ENCODE results near the gene KIAA1217.

DNA sequence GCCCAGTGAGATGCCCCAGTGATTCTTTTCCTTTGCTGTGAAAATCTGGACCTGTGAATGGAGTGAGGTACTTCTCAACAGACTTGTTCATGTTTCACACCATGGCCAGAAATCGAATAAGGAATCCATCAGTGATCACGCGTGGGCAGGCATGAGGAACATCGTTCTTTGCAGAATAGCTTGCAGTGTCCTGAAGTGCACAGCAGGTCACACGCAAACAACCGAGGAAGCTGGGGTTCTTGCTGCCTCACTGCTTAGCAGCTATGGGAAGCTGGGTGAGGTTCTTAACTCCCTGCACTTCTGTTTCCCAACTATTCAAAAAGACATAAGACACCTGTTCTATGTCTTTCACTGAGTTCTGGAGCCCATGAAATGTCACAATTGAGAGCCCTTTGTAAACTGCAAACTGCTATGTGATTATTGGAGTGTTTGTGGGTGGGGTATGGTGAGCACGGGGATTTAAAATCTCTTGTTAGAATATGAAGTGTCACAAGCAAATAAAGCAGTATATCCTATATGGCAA, 253.4 kb downstream of the KIAA1217 start:
- TF ChIP-seq HDAC6 (IDR thresholded peaks at IDR 0.05; ENCODE audit: low read depth, low read length) (no peak), PML (IDR thresholded peaks at IDR 0.05; ENCODE audit: low read length) (no peak), RBM14 (IDR thresholded peaks at IDR 0.05; ENCODE audit: borderline replicate concordance, insufficient read depth, low read depth, low read length) (no peak), XRCC5 (IDR thresholded peaks at IDR 0.05; ENCODE audit: low read depth, low read length) (no peak), ZNF3 (CRISPR knock-in tag; IDR thresholded peaks at IDR 0.05) (no peak), SP1 (CRISPR knock-in tag; IDR thresholded peaks at IDR 0.05) (no peak), TCF7L2 (IDR thresholded peaks at IDR 0.05; ENCODE audit: low read depth, low read length) (no peak), SREBF1 (IDR thresholded peaks at IDR 0.05; ENCODE audit: borderline replicate concordance, low read depth, low read length) (no peak), KDM1A (IDR thresholded peaks at IDR 0.05) (no peak), RREB1 (CRISPR knock-in tag; IDR thresholded peaks at IDR 0.05) (no peak)
- TF ChIP-seq, protein P1, sequence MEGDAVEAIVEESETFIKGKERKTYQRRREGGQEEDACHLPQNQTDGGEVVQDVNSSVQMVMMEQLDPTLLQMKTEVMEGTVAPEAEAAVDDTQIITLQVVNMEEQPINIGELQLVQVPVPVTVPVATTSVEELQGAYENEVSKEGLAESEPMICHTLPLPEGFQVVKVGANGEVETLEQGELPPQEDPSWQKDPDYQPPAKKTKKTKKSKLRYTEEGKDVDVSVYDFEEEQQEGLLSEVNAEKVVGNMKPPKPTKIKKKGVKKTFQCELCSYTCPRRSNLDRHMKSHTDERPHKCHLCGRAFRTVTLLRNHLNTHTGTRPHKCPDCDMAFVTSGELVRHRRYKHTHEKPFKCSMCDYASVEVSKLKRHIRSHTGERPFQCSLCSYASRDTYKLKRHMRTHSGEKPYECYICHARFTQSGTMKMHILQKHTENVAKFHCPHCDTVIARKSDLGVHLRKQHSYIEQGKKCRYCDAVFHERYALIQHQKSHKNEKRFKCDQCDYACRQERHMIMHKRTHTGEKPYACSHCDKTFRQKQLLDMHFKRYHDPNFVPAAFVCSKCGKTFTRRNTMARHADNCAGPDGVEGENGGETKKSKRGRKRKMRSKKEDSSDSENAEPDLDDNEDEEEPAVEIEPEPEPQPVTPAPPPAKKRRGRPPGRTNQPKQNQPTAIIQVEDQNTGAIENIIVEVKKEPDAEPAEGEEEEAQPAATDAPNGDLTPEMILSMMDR (IDR thresholded peaks at IDR 0.05 in 2 of 3, conservative IDR thresholded peaks at IDR 0.05 in 1 of 3; ENCODE audit: insufficient read depth in 2 of 3, low read depth in 1 of 3, low read length in 3 of 3), result no peak
